Activated T-cell treated with anti-CD3 and anti-CD28 coated beads for 48 hours (primary cell): ENCODE data around the gene PIEZO1.
A peak's percentile ranks its signal among the peaks of the same experiment; 100 is the strongest.

Experiments
- DNase-seq: peaks from one replicate; pipeline ENCODE4 v3.0.0-alpha.2; 2020; ENCODE audit warnings: low read depth

Gene PIEZO1

DNA sequence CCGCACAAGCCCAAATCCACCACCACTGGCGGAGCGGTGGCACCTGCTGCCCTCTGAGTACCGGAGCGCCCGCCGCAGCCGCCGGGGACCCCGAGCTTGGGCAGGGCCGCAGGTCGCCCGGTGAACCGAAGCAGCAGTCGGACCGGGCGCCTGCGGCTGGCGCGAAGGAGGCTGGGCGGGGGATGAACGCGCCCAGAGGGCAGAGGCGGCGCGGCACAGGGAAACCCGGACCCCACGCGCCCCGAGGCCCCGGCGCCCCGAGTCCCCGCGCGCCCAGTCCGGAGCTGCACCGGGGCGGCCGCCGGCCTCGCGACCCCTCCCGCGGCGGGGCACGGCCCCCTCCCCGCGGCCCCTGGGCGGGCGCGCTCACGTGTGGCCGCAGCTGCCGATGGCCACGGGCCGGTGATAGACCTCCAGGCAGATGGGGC is 79.2 kb downstream of the PIEZO1 start:
- DNase-seq, result no peak

DNA sequence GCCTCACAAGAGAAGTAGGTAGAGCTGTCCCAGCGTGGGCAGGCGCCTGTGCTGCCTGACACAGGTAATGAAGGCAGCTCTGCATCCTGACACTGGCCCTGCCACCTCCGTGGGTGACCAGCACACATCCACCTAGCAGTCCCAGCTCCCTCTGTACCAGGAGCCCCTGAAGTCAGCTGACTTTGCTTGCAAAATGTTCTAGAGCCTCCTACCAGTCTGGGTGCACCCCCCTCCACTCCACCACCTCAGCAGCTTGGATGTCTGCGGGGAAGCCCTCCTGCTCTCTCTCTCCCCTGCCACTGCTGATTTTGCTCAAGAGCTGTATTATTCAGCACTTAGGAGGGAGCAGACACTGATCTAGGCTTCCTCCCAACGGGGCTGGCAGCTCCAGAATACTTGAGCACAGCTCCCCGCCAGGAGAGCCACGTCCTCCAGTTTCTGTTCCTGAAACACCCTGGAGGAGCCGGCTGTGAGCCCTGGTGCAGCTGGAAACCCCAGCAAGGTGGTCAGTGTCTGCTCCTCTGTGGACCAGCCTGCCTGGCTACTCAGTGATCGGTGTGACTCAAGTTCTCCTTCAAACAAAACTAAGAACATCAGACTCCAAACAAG is 79.8 kb downstream of the PIEZO1 start:
- DNase-seq, result no peak

DNA sequence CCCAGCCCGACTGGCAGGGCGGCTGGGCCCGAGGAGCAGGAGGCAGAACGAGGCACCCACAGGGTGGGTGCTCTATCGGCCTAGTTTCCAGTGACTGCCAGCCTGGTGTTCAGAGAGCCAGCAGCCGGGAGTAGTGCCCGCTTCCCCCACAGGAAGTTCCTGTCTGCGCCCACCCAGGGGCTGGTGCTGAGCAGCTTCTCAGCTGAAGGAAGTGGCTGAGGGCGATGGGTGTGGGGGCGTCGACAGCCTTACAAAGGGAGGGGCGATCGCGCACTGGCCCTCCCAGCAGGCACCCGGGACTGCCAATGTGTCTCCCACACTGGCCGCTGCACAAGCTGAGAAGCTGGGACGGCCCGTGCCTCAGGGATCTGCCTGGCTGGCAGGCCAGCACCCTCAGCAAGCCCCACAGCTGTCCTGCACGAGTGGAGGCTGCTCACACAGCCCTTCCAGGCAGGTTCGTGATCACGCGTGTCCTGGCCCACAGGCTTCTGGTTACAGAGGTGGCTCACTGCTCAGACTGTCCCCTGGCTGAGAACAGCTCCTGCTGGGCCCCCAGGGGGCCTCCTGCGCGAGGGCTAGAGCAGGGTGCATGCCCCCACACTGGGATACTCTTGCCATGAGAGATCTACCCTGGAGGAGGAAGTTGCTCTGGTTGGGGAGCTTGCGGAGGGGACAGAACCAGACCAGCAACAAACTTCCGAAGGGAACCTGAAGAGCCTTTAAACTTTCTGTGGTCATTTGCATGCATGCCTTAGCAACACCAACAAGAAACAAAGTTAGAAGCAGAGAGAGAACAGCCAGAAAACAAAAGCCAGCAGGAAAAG is 81.3 kb downstream of the PIEZO1 start:
- peak; percentile 69 for DNase-seq

DNA sequence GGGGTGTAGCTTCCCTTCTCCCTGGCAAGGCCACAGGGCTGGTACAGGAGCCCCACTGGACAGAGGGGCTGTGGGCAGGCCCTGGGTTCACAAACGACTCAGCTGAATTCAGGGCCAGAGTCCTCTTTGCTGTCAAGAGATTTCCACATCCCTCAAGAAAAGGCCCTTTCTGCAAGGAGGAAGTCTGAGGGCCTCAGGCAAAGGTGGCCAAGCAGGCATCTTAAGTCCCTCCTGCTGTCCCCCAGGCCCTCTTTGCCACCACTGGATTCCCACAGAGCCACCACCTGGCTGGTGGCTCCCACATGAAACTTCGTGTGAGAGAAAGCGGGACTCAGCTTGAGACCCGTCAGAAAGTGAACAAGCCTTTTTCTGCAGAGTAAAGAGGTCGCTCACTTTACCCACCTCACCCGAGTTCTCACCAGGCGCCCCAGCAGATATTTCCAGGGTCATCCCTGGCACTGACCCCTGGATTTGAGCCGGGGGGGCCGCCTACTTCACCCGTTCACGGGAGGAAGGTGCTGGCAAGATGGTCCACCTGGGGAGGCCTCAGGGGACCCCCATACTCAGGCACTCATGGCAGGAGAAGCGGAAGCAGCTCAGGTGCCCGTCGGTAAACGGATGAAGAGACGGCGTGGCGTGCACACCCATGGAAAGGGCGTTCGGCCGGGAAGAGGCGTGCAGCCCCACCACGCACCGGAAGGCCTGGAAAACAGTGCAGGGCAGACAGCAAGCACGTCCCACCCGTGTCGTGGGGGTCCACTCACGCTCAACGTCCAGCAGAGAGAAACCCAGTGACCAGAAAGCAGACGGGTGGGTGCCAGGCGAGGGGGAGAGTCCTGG is 82.4 kb downstream of the PIEZO1 start:
- no peak for DNase-seq

DNA sequence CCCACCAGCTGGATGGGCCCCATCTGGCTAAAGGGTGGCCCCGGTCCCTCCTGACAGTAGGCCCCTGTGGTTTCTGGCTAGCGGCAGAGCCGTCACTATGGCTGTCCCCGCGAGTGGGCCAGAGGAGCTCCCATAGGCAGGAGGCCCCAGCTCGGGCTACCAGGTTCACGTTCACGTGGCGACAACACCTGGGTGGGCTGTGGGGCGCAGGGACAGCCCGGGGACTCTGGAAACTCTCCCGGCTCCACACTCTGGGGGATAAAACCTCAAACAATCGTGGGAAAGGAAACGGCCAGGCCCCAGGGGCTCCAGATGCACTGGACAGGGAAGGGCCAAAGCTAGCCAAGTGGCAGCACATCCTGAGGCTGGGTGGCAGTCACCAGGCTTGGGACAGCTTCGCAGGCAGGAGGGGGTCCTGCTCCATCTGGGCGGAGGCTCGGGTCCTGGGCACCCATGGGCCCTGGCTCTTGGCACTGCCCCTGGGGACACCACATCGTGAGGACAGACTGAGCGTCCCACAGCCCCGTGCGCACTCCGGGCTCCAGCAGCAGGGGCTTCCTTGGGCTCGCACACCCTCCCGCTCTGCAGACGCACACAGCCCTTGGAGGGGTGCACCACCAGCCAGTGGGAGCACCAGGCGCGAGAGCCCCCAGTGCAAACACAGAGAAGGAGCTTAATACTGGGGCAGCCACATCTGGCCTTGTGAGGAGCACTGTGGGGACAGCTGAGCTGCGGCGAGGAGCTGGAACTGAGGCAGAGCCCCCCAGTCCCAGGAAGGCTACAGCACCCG is 83.2 kb downstream of the PIEZO1 start:
- no peak for DNase-seq

DNA sequence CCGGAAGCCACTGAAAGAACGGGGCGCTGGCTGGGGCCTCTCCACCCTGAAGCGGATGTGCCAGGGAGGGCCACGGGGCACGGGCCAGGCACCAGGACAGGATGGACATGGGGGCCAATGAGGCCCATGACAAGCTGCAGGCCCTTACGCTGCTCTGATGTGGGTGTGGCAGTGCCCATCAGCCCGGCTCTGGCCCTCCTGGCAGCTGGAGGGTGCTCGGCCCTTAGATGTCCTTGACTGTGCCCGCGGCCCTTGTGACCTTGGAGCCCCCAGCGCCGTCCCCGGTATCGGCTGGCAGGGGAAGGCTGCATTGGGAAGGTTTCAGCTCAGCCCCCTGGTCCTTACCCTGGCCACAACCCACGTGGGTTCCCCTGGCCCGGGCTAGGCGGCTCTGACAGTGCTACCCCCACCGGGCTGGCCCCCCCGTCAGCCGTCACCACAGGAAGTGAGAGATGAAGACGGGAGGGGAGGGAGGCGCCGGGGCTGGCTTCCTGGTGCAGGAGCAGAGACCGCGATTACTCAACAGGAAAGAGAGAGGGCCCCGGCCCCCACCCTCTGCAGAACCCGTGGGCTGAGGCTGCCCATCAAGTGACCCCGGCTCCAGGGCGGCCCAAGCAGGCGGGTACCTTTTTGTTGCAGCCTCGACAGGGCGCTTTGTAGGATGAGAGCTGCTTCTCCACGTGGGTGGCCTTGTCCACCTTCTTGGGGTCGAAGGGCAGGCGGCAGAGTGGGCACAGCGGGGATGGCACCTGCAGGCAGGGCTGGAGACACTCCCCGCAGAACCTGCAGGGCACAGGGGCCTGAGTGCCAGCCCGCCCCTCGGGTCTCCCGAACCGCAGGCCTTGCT is 84.2 kb downstream of the PIEZO1 start:
- DNase-seq, result peak; percentile 91

DNA sequence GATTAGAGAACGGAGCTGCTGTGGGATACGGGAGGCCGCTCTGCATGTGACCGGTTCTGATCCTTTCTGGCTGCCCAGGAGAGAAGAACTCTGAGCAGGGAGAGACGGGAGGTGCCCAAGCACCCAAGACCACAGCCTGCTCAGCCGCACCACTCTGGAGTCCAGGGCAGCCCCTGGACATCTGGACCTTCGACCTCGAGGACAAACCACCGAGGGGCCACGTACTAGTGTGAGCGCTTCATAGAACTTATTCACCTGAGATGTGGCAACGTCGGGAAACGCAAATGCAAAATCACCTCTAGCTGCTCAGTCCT is 84.7 kb downstream of the PIEZO1 start:
- no peak for DNase-seq

DNA sequence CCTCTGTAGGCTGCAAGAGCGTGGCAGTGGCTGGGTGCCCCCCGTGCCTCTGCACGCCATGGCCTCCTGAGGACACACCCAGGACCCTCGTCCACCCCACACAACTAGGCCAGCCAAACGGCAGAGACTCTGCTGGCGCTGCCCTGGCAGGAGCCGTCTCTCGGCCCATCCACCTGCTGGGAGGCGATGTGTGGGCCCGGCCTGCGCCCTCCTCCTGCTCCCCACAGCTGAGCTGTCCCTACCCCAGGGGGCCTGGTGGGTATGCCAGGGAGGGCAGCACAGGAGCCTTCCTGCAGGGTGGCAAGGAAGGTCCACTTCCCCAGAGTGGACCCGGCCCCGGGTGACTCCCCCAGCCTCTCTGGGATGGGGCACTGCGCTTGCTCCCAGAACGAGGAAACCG is 85.8 kb downstream of the PIEZO1 start:
- no peak for DNase-seq

DNA sequence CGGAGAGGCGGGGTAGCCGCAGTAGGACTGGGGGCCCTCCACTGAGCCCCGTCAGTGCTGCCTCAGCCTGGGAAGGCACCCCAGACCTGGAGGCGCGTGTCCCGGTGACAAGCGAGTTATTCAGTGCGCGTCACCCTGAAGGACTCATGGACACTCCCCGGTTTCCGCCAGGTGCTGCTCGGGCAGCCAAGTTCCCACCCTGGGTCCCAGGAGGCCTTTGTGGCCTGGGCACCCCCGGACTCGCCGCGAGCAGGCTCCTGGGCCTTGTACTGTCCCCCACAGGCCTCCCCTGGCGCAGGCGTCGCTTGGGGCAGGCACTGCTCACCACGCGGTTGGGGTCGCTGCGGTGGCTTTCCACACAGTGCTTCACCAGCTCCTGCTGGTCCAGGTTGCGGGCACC is 86.4 kb downstream of the PIEZO1 start:
- DNase-seq, result no peak

DNA sequence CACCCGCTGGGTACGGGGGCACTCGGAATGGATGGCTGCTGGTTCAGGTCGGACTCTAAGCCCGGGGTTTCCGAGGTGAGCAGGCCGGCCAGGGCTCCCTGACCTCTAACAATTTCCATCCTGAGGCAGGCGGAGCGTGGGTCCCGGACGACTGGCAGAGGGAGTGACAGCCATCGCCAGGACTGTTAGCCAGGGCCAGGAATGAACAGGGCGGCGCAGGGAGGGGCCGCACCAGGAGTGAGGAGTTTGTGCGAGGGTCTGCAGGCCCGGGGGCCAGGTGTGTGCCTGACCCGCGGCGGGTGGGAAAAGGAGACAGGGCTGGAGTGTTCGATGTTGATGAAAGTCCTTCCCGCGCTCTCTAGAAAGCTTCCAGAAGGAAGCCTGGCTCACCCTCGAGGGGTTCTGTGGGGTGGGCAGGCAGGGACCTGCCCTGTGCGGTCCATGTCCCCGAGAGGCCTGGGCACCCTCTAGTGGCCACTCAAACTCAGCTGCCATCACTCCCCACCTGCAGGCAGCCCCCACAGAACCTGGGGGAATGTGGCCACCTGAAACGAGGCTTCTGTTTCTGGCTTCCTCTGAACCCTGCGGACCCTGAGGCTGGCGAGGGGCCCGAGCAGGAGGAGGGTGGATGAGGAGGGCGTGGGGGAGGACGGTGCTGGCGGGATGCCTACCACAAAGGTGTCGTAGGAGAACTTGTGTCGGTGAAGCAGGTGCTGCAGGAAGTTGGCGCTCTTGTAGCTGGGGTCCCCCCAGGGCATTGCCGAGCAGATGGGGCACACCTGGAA is 87.0 kb downstream of the PIEZO1 start:
- no peak for DNase-seq

DNA sequence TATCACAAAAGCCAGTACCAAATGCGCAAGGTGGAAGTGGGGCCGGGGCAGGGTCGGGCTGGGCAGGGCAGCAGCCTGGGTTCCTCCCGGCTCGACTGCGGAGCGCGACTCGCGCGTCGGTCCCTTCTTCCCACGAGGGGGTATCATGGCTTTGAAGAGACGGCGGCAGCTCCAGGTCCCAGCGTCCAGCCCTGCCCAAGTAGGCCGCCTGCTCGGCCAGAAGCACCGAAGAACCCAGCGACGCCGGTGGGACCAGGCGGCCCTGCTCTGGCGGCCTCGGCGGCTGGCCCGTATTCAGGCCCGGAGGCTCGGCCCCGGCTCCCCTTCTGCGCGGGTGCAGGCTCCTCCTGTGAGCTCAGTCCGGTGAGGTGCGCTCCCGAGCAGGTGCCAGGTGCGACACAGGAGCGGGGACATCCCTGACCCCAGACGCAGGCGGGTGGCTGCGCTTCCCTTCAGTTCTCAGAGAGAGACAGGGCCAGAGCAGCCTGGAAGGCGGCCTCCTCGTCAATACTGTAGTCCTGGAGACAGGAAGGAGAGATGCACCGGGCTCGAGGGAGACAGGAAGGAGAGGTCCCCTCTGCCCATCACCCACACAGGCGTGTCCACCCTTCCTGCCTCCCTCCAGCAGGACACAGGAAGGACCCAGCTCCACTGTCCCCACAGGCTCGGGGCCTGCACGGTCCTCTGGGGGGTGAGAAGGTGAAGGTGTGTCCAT is 87.7 kb downstream of the PIEZO1 start:
- no peak for DNase-seq

DNA sequence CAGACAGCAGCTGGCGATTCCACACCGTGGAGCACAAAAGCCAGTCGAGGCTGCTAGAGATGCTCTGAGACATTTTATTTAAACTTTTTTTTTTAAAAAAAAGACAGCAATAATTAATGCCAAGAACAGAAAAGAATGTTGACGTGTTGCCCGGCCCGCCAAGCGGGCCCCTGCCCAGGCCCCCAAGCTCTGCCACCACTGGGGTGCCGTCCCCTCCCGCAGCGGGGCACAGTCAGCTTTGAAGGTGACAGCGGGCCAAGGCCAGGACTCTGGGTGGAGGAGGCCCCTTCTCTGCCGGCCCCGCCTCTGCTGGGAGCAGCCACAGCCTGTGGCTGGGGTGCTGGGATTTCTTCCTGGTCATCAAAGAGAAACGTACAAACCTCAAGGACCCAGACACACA is 88.6 kb downstream of the PIEZO1 start:
- no peak for DNase-seq

DNA sequence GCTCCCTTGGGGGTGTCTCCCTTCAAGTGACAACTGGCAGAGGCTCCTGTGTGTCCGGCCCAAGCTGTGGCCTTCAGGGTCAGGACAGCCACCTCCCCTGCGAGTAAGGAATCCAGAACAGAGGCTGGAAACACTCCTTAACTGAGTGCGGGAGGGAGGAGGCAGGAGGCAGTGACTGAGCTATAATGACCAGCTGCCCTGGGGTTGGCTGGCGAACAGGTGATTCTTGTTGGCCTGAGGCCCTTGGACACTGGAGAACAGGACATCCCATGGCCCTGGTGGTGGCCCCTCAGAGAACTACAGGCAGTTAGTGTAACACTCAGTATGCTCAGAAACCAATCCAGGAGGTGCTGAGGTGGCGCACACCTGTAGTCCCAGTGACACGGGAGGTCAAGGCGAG is 89.3 kb downstream of the PIEZO1 start:
- DNase-seq, result no peak

DNA sequence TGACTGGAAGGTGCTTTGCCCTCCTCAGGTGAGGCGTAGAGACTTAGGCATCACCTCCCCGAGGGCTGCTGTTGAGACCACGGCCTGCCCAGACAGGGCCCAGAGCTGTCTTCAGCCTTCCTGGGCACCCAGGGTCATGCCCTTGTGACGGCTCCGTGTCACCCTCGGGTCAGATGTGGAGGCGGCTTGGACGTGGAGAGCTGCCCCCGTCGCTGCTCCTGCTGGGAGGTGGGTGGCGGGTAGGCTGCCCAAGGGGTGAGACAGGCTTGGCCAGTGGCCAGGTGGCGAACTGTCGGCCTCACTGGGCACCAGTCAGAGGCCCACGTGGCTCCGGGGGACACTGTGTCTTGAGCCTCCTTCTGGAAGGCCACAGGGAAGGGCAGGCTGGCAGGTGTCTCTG is 89.8 kb downstream of the PIEZO1 start:
- no peak for DNase-seq

DNA sequence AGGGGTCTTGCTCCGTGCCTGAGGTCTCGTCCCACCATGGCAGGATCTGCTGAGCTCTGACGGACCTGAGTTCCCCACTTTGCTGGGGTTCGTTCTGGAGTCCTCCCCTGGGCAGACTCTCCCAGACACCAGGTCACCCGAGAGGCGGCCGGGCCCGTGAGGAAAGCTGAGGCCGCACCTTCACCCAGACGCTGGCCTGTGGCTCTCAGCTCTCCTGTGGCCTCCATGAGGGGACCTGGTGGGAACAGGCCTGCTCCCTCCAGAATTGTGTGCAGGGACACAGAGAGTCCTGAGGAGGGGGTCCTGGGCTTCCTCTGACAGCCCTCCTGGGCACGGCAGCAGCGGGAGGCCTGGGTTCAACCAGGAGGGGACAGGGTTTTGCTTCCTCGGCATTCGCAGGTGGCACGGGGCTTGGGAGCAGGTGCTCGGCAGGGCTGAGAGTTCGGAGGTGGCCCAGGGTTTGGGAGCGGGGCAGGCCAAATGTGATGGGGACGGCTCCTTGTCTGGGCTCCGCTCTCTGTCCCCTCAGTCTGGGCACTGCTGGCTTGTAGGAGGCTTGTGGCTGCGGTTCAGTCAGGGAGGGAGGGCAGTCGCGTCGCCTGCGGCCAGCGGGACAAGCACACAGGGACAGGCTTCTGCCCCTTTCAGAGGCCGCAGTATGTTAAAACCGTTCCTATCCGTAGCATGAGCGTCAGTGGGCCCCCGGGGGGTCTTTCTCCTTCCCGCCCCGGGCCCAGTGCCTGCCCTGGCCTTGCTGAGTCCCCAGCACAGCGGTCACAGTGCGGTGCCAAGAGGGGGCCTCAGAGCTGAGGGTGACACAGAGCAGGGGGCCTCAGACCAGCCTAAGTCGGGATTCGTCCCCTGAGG is 90.6 kb downstream of the PIEZO1 start:
- no peak for DNase-seq

DNA sequence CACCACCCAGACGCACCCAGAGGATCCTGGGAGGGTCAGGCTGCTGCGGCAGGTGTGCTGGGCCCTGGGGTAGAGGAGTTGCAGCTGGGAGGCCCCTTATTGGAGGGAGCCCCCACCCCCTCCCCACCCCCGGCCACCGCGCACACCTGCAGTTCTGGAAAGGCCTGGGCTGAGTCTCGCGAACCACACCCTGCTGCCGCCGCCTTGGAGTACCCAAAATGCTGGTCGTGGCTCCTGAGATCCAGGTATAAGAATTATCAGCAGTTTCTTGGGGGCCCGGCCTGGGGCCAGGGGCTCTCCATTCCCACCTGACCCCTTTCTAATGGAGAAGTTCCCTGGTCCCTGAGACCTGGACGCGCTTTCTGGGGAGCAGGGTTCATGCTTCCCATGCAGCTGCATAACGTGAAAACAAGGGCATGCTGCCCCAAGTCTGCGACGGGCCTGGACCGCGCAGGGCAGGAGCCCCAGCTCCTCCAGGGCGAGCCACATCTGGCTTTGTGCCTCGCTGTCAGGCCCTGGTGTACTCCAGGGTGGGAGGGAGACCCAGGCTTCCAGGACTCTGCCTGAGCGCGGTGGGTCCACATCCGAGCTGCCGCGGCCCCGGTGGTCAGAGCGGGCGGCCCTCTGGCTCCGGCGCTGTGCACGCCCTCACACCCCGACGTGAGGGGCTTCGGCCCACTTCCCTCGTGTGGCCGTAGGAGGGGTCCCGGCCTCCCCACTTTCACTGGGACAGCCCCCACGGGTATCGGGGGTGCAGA is 91.4 kb downstream of the PIEZO1 start:
- DNase-seq, result no peak

DNA sequence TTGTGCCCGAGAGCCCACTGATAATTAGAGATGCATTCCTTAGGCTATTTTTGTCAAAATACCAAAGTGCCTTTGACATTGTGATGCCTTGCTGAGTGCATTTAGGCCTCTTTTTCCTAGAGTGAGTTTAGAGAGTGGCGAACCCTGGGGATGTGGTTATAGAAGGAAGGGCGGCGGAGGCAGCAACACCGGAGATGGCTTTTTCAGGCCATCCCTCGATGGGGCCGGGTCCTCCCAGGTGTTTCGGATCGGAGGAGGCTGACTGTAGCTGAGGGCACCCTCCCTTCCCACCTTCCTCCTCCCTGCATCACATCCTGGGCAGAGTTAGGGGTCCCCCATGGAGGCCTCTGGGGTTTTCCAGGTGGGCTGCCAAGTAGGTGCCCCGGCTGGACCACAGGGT is 92.2 kb downstream of the PIEZO1 start:
- no peak for DNase-seq

DNA sequence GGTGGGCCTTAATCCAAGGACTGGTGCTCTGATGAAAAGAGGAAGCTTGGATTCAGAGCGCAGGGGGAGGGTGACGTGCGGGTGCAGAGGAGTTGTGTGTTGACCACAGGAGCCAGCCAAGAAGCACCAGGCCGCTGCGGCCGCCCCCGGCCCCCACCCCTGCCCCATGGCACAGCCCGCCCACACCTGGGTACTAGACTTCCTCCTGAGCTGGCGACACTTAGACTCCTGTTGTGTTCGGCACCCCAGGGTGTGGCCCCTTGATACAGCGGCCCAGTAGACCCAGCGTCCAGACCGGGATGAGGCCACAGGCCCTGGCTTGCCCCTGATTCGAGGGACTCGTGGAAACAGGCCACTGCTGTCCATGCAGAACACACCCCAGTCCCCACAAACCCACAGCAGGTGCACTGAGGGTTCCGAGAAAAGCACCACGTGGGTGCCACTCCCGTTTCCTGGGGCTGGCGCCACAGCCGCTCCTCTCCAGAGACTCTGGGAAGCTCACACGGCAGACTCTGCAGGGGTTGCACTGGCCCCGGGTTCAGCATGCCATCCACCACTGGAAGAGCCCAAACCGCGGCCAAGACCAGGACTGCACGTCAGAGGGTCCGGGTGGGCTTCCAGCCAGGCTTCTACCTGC is 93.0 kb downstream of the PIEZO1 start:
- DNase-seq, result no peak
